ENCODE data around the gene RELN. TPM values are rescaled to one million over a fixed set of nuclear protein-coding genes. Genes with fewer than 3 reads are reported as not detected.

The RELN gene
- total RNA-seq, 1 experiment from 2014 or later: 8.0 TPM

- H3K9ac ChIP-seq (ENCODE audit: low read length): no peak overlapping the region
- no peaks in the 10 kb centered on the region for H3K36me3 ChIP-seq (ENCODE audit: low read depth, low read length)
- no peak for TF ChIP-seq EZH2 (IDR thresholded peaks at IDR 0.05; ENCODE audit: low read length, unreplicated experiment)
- TF ChIP-seq EZH2phosphoT487 (IDR thresholded peaks at IDR 0.05; ENCODE audit: borderline replicate concordance, low read length): no peak
- TF ChIP-seq CTCF (conservative IDR thresholded peaks at IDR 0.05; ENCODE audit: low read depth, low read length): no peak
- H3K4me3 ChIP-seq (ENCODE audit: low read length): no peak overlapping the region
- no peaks in the 10 kb centered on the region for H4K20me1 ChIP-seq (ENCODE audit: low read length)
- no peaks in the 10 kb centered on the region for H3K27me3 ChIP-seq (ENCODE audit: low read length)
- no peaks in the 10 kb centered on the region for H3F3A ChIP-seq (ENCODE audit: low read length, unreplicated experiment)
- no peaks in the 10 kb centered on the region for H3K9me3 ChIP-seq (ENCODE audit: low read length)
- no peak overlapping the region for H3K27ac ChIP-seq (ENCODE audit: low read length)
- intact Hi-C loops (cut with micrococcal nuclease): no loop called here
- H3K4me2 ChIP-seq (ENCODE audit: low read length): no peak overlapping the region
- H3K4me1 ChIP-seq (ENCODE audit: insufficient read depth, low read length): no peaks in the 10 kb centered on the region
- no peaks in the 10 kb centered on the region for H3K9me2 ChIP-seq (replicated peaks; ENCODE audit: low read length)
- ATAC-seq (no peak), DNase-seq (no peak)
- no peaks in the 10 kb centered on the region for H3K79me2 ChIP-seq (ENCODE audit: low read length)
- POLR2A ChIA-PET (ENCODE audit: unreplicated experiment): no interaction called here
- no peak overlapping the region for H2AFZ ChIP-seq (ENCODE audit: low read length)
- BruUV-seq (replicated peaks): no TSS peak
- CTCF ChIA-PET: no interaction called here
These were observed 302.7 kb downstream of the RELN start for GRCh38 chr7:103686763-103687162.

GRCh38 chr7:103686064-103686463 lies 303.4 kb downstream of the RELN start:
- Histone ChIP-seq H3K27me3 (ENCODE audit: low read length) (no peaks in the 10 kb centered on the region), H3K9me2 (replicated peaks; ENCODE audit: low read length) (no peaks in the 10 kb centered on the region), H3K4me3 (ENCODE audit: low read length) (no peak overlapping the region), H3K9ac (ENCODE audit: low read length) (no peak overlapping the region), H3K27ac (ENCODE audit: low read length) (no peak overlapping the region), H3K4me2 (ENCODE audit: low read length) (no peak overlapping the region), H4K20me1 (ENCODE audit: low read length) (no peaks in the 10 kb centered on the region), H3K79me2 (ENCODE audit: low read length) (no peaks in the 10 kb centered on the region), H2AFZ (ENCODE audit: low read length) (no peak overlapping the region), H3K4me1 (ENCODE audit: insufficient read depth, low read length) (no peaks in the 10 kb centered on the region), H3K36me3 (ENCODE audit: low read depth, low read length) (no peaks in the 10 kb centered on the region), H3K9me3 (ENCODE audit: low read length) (no peaks in the 10 kb centered on the region), H3F3A (ENCODE audit: low read length, unreplicated experiment) (no peaks in the 10 kb centered on the region)
- TF ChIP-seq EZH2phosphoT487 (IDR thresholded peaks at IDR 0.05; ENCODE audit: borderline replicate concordance, low read length) (no peak), CTCF (conservative IDR thresholded peaks at IDR 0.05; ENCODE audit: low read depth, low read length) (no peak), EZH2 (IDR thresholded peaks at IDR 0.05; ENCODE audit: low read length, unreplicated experiment) (no peak)
- intact Hi-C loops (cut with micrococcal nuclease): no loop called here
- ChIA-PET CTCF (no interaction called here), POLR2A (ENCODE audit: unreplicated experiment) (no interaction called here)
- DNase-seq (no peak), ATAC-seq (no peak)
- no TSS peak for BruUV-seq (replicated peaks)

- Histone ChIP-seq H3K4me1 (ENCODE audit: insufficient read depth, low read length) (no peaks in the 10 kb centered on the region), H3K27me3 (ENCODE audit: low read length) (no peaks in the 10 kb centered on the region), H3K79me2 (ENCODE audit: low read length) (no peaks in the 10 kb centered on the region), H3K9ac (ENCODE audit: low read length) (no peak overlapping the region), H4K20me1 (ENCODE audit: low read length) (no peaks in the 10 kb centered on the region), H3K4me3 (ENCODE audit: low read length) (no peak overlapping the region), H3K9me2 (replicated peaks; ENCODE audit: low read length) (no peaks in the 10 kb centered on the region), H2AFZ (ENCODE audit: low read length) (no peak overlapping the region), H3K4me2 (ENCODE audit: low read length) (no peak overlapping the region), H3K36me3 (ENCODE audit: low read depth, low read length) (no peaks in the 10 kb centered on the region), H3K9me3 (ENCODE audit: low read length) (no peaks in the 10 kb centered on the region), H3F3A (ENCODE audit: low read length, unreplicated experiment) (no peaks in the 10 kb centered on the region), H3K27ac (ENCODE audit: low read length) (no peak overlapping the region)
- no TSS peak for BruUV-seq (replicated peaks)
- intact Hi-C loops (cut with micrococcal nuclease): no loop called here
- no peak for TF ChIP-seq CTCF (conservative IDR thresholded peaks at IDR 0.05; ENCODE audit: low read depth, low read length)
- no peak for TF ChIP-seq EZH2 (IDR thresholded peaks at IDR 0.05; ENCODE audit: low read length, unreplicated experiment)
- TF ChIP-seq EZH2phosphoT487 (IDR thresholded peaks at IDR 0.05; ENCODE audit: borderline replicate concordance, low read length): no peak
- no peak for ATAC-seq
- ChIA-PET POLR2A (ENCODE audit: unreplicated experiment) (no interaction called here), CTCF (interaction anchor here (0.6 kb wide), 1 partner anchor 452 kb away, joined by 3 read pairs; no protein-coding TSS in a partner anchor)
- no peak for DNase-seq
These were observed 303.8 kb downstream of the RELN start for GRCh38 chr7:103685646-103686045.
